ENCODE data around the gene BPIFB1. TPM values are rescaled to one million over a fixed set of nuclear protein-coding genes. Genes with fewer than 3 reads are reported as not detected.

The BPIFB1 gene
- total RNA-seq, 1 donor from 2014 or later, result not detected

GRCh38 chr20:33246077-33246476, 36.9 kb upstream of the BPIFB1 start:
- no peaks in the 10 kb centered on the region for H3K36me3 ChIP-seq (ENCODE audit: control insufficient read depth in 3 of 3, insufficient read depth in 3 of 3, low read length in 3 of 3)
- H3K27ac ChIP-seq (ENCODE audit: low read depth, low read length), result no peak overlapping the region
- H3K27me3 ChIP-seq (ENCODE audit: control insufficient read depth in 3 of 3, insufficient read depth in 3 of 3, low read length in 3 of 3), result peaks cover 0 to 6% (median 5%) of the 10 kb centered on the region in 3 donors
- no peak overlapping the region for H3K9ac ChIP-seq (ENCODE audit: low read depth in 1 of 3, low read length in 3 of 3)
- H3K9me3 ChIP-seq (ENCODE audit: control insufficient read depth in 3 of 3, low read length in 3 of 3), result no peaks in the 10 kb centered on the region
- no peak overlapping the region for H3K4me3 ChIP-seq (ENCODE audit: low read length in 3 of 3)
- H3K4me1 ChIP-seq (ENCODE audit: control insufficient read depth in 3 of 3, insufficient read depth in 3 of 3, low read length in 3 of 3), result no peaks in the 10 kb centered on the region

GRCh38 chr20:33249456-33249855, 33.6 kb upstream of the BPIFB1 start:
- Histone ChIP-seq H3K9me3 (ENCODE audit: control insufficient read depth in 3 of 3, low read length in 3 of 3) (no peaks in the 10 kb centered on the region), H3K36me3 (ENCODE audit: control insufficient read depth in 3 of 3, insufficient read depth in 3 of 3, low read length in 3 of 3) (no peaks in the 10 kb centered on the region), H3K4me1 (ENCODE audit: control insufficient read depth in 3 of 3, insufficient read depth in 3 of 3, low read length in 3 of 3) (no peaks in the 10 kb centered on the region), H3K27ac (ENCODE audit: low read depth, low read length) (no peak overlapping the region), H3K4me3 (ENCODE audit: low read length in 3 of 3) (no peak overlapping the region), H3K27me3 (ENCODE audit: control insufficient read depth in 3 of 3, insufficient read depth in 3 of 3, low read length in 3 of 3) (peaks cover 0 to 3% (median 0%) of the 10 kb centered on the region in 3 donors), H3K9ac (ENCODE audit: low read depth in 1 of 3, low read length in 3 of 3) (no peak overlapping the region)

GRCh38 chr20:33250666-33251065, 32.3 kb upstream of the BPIFB1 start:
- H3K9me3 ChIP-seq (ENCODE audit: control insufficient read depth in 3 of 3, low read length in 3 of 3), result no peaks in the 10 kb centered on the region
- no peaks in the 10 kb centered on the region for H3K36me3 ChIP-seq (ENCODE audit: control insufficient read depth in 3 of 3, insufficient read depth in 3 of 3, low read length in 3 of 3)
- no peak overlapping the region for H3K9ac ChIP-seq (ENCODE audit: low read depth in 1 of 3, low read length in 3 of 3)
- no peak overlapping the region for H3K27ac ChIP-seq (ENCODE audit: low read depth, low read length)
- no peak overlapping the region for H3K4me3 ChIP-seq (ENCODE audit: low read length in 3 of 3)
- H3K27me3 ChIP-seq (ENCODE audit: control insufficient read depth in 3 of 3, insufficient read depth in 3 of 3, low read length in 3 of 3), result peaks cover 0 to 3% (median 0%) of the 10 kb centered on the region in 3 donors
- no peaks in the 10 kb centered on the region for H3K4me1 ChIP-seq (ENCODE audit: control insufficient read depth in 3 of 3, insufficient read depth in 3 of 3, low read length in 3 of 3)

DNA sequence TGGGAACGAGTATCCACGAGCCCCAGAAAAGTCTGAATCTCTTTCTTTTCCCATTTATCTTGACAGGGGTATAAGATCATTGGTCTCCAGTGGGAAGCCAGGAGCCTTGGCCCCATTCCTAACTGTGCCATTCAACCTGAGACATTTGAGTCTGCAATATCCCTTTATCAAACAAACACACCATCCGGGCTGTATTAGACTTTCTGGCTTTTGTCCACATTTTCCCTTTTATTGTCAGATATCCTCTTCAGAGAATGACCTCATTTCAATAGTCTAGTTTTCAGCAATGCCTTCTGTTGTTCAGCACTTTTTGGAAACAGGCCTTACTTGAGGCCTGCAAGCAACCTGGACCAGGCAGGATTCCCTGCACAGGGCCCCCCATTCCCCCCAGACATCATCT, 31.5 kb upstream of the BPIFB1 start:
- Histone ChIP-seq H3K4me1 (ENCODE audit: control insufficient read depth in 3 of 3, insufficient read depth in 3 of 3, low read length in 3 of 3) (no peaks in the 10 kb centered on the region), H3K27me3 (ENCODE audit: control insufficient read depth in 3 of 3, insufficient read depth in 3 of 3, low read length in 3 of 3) (peaks cover 0 to 3% (median 0%) of the 10 kb centered on the region in 3 donors), H3K4me3 (ENCODE audit: low read length in 3 of 3) (no peak overlapping the region), H3K9ac (ENCODE audit: low read depth in 1 of 3, low read length in 3 of 3) (no peak overlapping the region), H3K36me3 (ENCODE audit: control insufficient read depth in 3 of 3, insufficient read depth in 3 of 3, low read length in 3 of 3) (no peaks in the 10 kb centered on the region), H3K9me3 (ENCODE audit: control insufficient read depth in 3 of 3, low read length in 3 of 3) (no peaks in the 10 kb centered on the region), H3K27ac (ENCODE audit: low read depth, low read length) (no peak overlapping the region)

- Histone ChIP-seq H3K27me3 (ENCODE audit: control insufficient read depth in 3 of 3, insufficient read depth in 3 of 3, low read length in 3 of 3) (peaks cover 0 to 6% (median 0%) of the 10 kb centered on the region in 3 donors), H3K9me3 (ENCODE audit: control insufficient read depth in 3 of 3, low read length in 3 of 3) (no peaks in the 10 kb centered on the region), H3K36me3 (ENCODE audit: control insufficient read depth in 3 of 3, insufficient read depth in 3 of 3, low read length in 3 of 3) (no peaks in the 10 kb centered on the region), H3K4me1 (ENCODE audit: control insufficient read depth in 3 of 3, insufficient read depth in 3 of 3, low read length in 3 of 3) (no peaks in the 10 kb centered on the region), H3K27ac (ENCODE audit: low read depth, low read length) (no peak overlapping the region), H3K4me3 (ENCODE audit: low read length in 3 of 3) (no peak overlapping the region), H3K9ac (ENCODE audit: low read depth in 1 of 3, low read length in 3 of 3) (no peak overlapping the region)
Observed at GRCh38 chr20:33252460-33252859, 30.6 kb upstream of the BPIFB1 start.

GRCh38 chr20:33255005-33255404, 28.0 kb upstream of the BPIFB1 start:
- no peaks in the 10 kb centered on the region for H3K4me1 ChIP-seq (ENCODE audit: control insufficient read depth in 3 of 3, insufficient read depth in 3 of 3, low read length in 3 of 3)
- H3K36me3 ChIP-seq (ENCODE audit: control insufficient read depth in 3 of 3, insufficient read depth in 3 of 3, low read length in 3 of 3), result no peaks in the 10 kb centered on the region
- H3K27ac ChIP-seq (ENCODE audit: low read depth, low read length), result no peak overlapping the region
- H3K9ac ChIP-seq (ENCODE audit: low read depth in 1 of 3, low read length in 3 of 3), result no peak overlapping the region
- peaks cover 0 to 10% (median 0%) of the 10 kb centered on the region in 3 donors for H3K27me3 ChIP-seq (ENCODE audit: control insufficient read depth in 3 of 3, insufficient read depth in 3 of 3, low read length in 3 of 3)
- H3K4me3 ChIP-seq (ENCODE audit: low read length in 3 of 3), result no peak overlapping the region
- no peaks in the 10 kb centered on the region for H3K9me3 ChIP-seq (ENCODE audit: control insufficient read depth in 3 of 3, low read length in 3 of 3)

- Histone ChIP-seq H3K9me3 (ENCODE audit: control insufficient read depth in 3 of 3, low read length in 3 of 3) (no peaks in the 10 kb centered on the region), H3K27me3 (ENCODE audit: control insufficient read depth in 3 of 3, insufficient read depth in 3 of 3, low read length in 3 of 3) (peaks cover 0 to 10% (median 0%) of the 10 kb centered on the region in 3 donors), H3K4me1 (ENCODE audit: control insufficient read depth in 3 of 3, insufficient read depth in 3 of 3, low read length in 3 of 3) (no peaks in the 10 kb centered on the region), H3K27ac (ENCODE audit: low read depth, low read length) (no peak overlapping the region), H3K36me3 (ENCODE audit: control insufficient read depth in 3 of 3, insufficient read depth in 3 of 3, low read length in 3 of 3) (no peaks in the 10 kb centered on the region), H3K4me3 (ENCODE audit: low read length in 3 of 3) (no peak overlapping the region), H3K9ac (ENCODE audit: low read depth in 1 of 3, low read length in 3 of 3) (no peak overlapping the region)
Observed at GRCh38 chr20:33257237-33257636, 25.8 kb upstream of the BPIFB1 start.

- H3K27ac ChIP-seq (ENCODE audit: low read depth, low read length), result no peak overlapping the region
- no peaks in the 10 kb centered on the region for H3K4me1 ChIP-seq (ENCODE audit: control insufficient read depth in 3 of 3, insufficient read depth in 3 of 3, low read length in 3 of 3)
- no peaks in the 10 kb centered on the region for H3K36me3 ChIP-seq (ENCODE audit: control insufficient read depth in 3 of 3, insufficient read depth in 3 of 3, low read length in 3 of 3)
- H3K4me3 ChIP-seq (ENCODE audit: low read length in 3 of 3), result no peak overlapping the region
- H3K27me3 ChIP-seq (ENCODE audit: control insufficient read depth in 3 of 3, insufficient read depth in 3 of 3, low read length in 3 of 3), result peaks cover 0 to 12% (median 0%) of the 10 kb centered on the region in 3 donors
- H3K9me3 ChIP-seq (ENCODE audit: control insufficient read depth in 3 of 3, low read length in 3 of 3), result no peaks in the 10 kb centered on the region
- no peak overlapping the region for H3K9ac ChIP-seq (ENCODE audit: low read depth in 1 of 3, low read length in 3 of 3)
Observed at GRCh38 chr20:33259371-33259770, 23.6 kb upstream of the BPIFB1 start.

- Histone ChIP-seq H3K4me3 (ENCODE audit: low read length in 3 of 3) (no peak overlapping the region), H3K36me3 (ENCODE audit: control insufficient read depth in 3 of 3, insufficient read depth in 3 of 3, low read length in 3 of 3) (no peaks in the 10 kb centered on the region), H3K9ac (ENCODE audit: low read depth in 1 of 3, low read length in 3 of 3) (no peak overlapping the region), H3K27me3 (ENCODE audit: control insufficient read depth in 3 of 3, insufficient read depth in 3 of 3, low read length in 3 of 3) (peaks cover 0 to 16% (median 9%) of the 10 kb centered on the region in 3 donors), H3K27ac (ENCODE audit: low read depth, low read length) (no peak overlapping the region), H3K9me3 (ENCODE audit: control insufficient read depth in 3 of 3, low read length in 3 of 3) (no peaks in the 10 kb centered on the region), H3K4me1 (ENCODE audit: control insufficient read depth in 3 of 3, insufficient read depth in 3 of 3, low read length in 3 of 3) (no peaks in the 10 kb centered on the region)
Observed at GRCh38 chr20:33261465-33261864, 21.5 kb upstream of the BPIFB1 start.

GRCh38 chr20:33262658-33263065, 20.4 kb upstream of the BPIFB1 start:
- Histone ChIP-seq H3K27ac (ENCODE audit: low read depth, low read length) (no peak overlapping the region), H3K36me3 (ENCODE audit: control insufficient read depth in 3 of 3, insufficient read depth in 3 of 3, low read length in 3 of 3) (no peaks in the 10 kb centered on the region), H3K4me3 (ENCODE audit: low read length in 3 of 3) (no peak overlapping the region), H3K9ac (ENCODE audit: low read depth in 1 of 3, low read length in 3 of 3) (no peak overlapping the region), H3K4me1 (ENCODE audit: control insufficient read depth in 3 of 3, insufficient read depth in 3 of 3, low read length in 3 of 3) (no peaks in the 10 kb centered on the region), H3K9me3 (ENCODE audit: control insufficient read depth in 3 of 3, low read length in 3 of 3) (no peaks in the 10 kb centered on the region), H3K27me3 (ENCODE audit: control insufficient read depth in 3 of 3, insufficient read depth in 3 of 3, low read length in 3 of 3) (peaks cover 3 to 20% (median 13%) of the 10 kb centered on the region in 3 donors)

DNA sequence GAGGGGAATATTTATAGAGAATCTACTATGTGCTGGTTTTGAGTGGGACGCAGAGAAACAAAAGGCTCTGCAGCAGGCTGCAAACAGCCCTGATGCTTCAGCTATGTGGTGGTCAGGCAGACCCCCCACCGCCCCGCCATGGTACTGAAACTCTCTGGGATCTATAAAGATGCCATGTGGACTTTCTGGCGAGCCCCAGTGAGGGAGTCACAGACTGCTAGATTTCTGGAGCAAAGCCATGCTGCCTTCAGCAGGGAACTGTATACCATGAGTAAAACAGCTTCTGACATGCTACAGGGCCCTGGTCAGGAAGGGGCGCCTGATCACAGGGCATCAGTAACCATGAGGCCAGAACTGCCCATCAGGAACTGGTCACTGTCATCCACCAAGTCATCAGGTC, 19.2 kb upstream of the BPIFB1 start:
- H3K4me3 ChIP-seq (ENCODE audit: low read length in 3 of 3), result no peak overlapping the region
- no peaks in the 10 kb centered on the region for H3K4me1 ChIP-seq (ENCODE audit: control insufficient read depth in 3 of 3, insufficient read depth in 3 of 3, low read length in 3 of 3)
- H3K9me3 ChIP-seq (ENCODE audit: control insufficient read depth in 3 of 3, low read length in 3 of 3), result no peaks in the 10 kb centered on the region
- no peaks in the 10 kb centered on the region for H3K36me3 ChIP-seq (ENCODE audit: control insufficient read depth in 3 of 3, insufficient read depth in 3 of 3, low read length in 3 of 3)
- H3K27me3 ChIP-seq (ENCODE audit: control insufficient read depth in 3 of 3, insufficient read depth in 3 of 3, low read length in 3 of 3), result peaks cover 7 to 23% (median 14%) of the 10 kb centered on the region in 3 donors
- no peak overlapping the region for H3K9ac ChIP-seq (ENCODE audit: low read depth in 1 of 3, low read length in 3 of 3)
- H3K27ac ChIP-seq (ENCODE audit: low read depth, low read length), result no peak overlapping the region
